Right lobe of liver (tissue), 6 donors: ENCODE measurements around the gene GIGYF2. TPM values are rescaled to one million over a fixed set of nuclear protein-coding genes. Genes with fewer than 3 reads are reported as not detected.

ENCODE experiments used
- ATAC-seq, 4 donors: fragments of 200-7000 bp; cut with Tn5 transposase; one replicate each; pipeline ENCODE4 v1.9.1; 2020; ENCODE audit warnings: mild to moderate bottlenecking in 4 of 4, moderate library complexity in 4 of 4
- DNase-seq, 3 donors: peaks; one replicate each; pipeline ENCODE4 v3.0.0-alpha.2; 2020
- H3K27ac ChIP-seq, 3 donors: fragments of 200-600 bp; one replicate each; pipeline ENCODE4 v1.8.0; 2022
- H3K27me3 ChIP-seq, 2 donors: fragments of 200-600 bp; one replicate each; pipeline ENCODE4 v1.8.0; 2022
- H3K36me3 ChIP-seq, 4 donors: fragments of 200-600 bp; sonication (generic) in 1 of 4; one replicate each; pipeline versions ENCODE4 v1.5.1 to v1.8.0; 2017 to 2022; ENCODE audit warnings: control low read depth in 1 of 4
- H3K4me1 ChIP-seq, 4 donors: fragments of 200-600 bp; sonication (generic) in 1 of 4; one replicate each; pipeline versions ENCODE4 v1.5.1 to v1.8.0; 2017 to 2022; ENCODE audit warnings: control low read depth in 1 of 4
- H3K4me3 ChIP-seq, 3 donors: fragments of 200-600 bp; one replicate each; pipeline ENCODE4 v1.8.0; 2022
- H3K9me3 ChIP-seq, 4 donors: fragments of 200-600 bp; sonication (generic) in 1 of 4; one replicate each; pipeline versions ENCODE4 v1.5.1 to v1.8.0; 2017 to 2022; ENCODE audit warnings: control low read depth in 1 of 4
- POLR2A ChIP-seq: fragments of 450-650 bp; IDR thresholded peaks from one replicate; pipeline ENCODE4 v1.6.1; 2017; ENCODE audit warnings: antibody characterized with exemption, mild to moderate bottlenecking
- WGBS: methylation state at CpG from one replicate; pipeline ENCODE4 v1.1.6; 2018; ENCODE audit warnings: low coverage, low lambda C conversion rate; ENCODE audit not compliant: insufficient coverage; ENCODE audit errors: missing lambda C conversion rate; 5-methylcytosine and 5-hydroxymethylcytosine counted together
- intact Hi-C, 2 donors: fragments of 100-400 bp; cut with DNase I; formaldehyde crosslinking; loops; one replicate each; pipeline versions ENCODE4 v1.11.2 to v1.14.1; 2022
- total RNA-seq, 6 experiments: library from RNA; depleted of rRNA in 2 of 6; stranded (reverse); fragments of >200 nt in 2 of 6; fragmentation: NEBNext Ultra II Directional in 3 of 6; extraction: Animal tissue kit (Norgen Biotek cat#: 25700) in 3 of 6; gene quantifications; one replicate each; pipeline versions ENCODE4 v1.1.0 to v1.2.4, GENCODE V29; 2016 to 2023
- TF ChIP-seq, protein P1 (sequence below), 4 donors: fragments of 200-600 bp in 3 of 4; fragments of 450-650 bp in 1 of 4; IDR thresholded peaks; one replicate each; pipeline versions ENCODE4 v1.5.1 to v1.8.0; 2016 to 2022; ENCODE audit warnings: antibody characterized with exemption in 4 of 4, mild to moderate bottlenecking in 2 of 4
- donor health status: DM: no; HTN: yes; CAD: no.
- donor health status: DM: no; HTN: no; CAD: no.
- donor health status: DM: no; HTN: no; CAD: no.
- donor health status: DM: no; HTN: yes; CAD: no.
- donor health status: DM: no; HTN: yes; CAD: no.

The GIGYF2 gene
- total RNA-seq, 6 experiments from 2014 or later: 25.7 to 35.0 (median 32.6) TPM

- H3K4me3 ChIP-seq: no peak overlapping the region
- intact Hi-C loops: no loop called here
- no peak overlapping the region for H3K27ac ChIP-seq
- peaks cover 0 to 36% (median 3%) of the 10 kb centered on the region in 4 donors for H3K36me3 ChIP-seq
- no peaks in the 10 kb centered on the region for H3K9me3 ChIP-seq
- no peaks in the 10 kb centered on the region for H3K4me1 ChIP-seq
- no peak for DNase-seq
- ATAC-seq: no peak
- no peaks in the 10 kb centered on the region for H3K27me3 ChIP-seq
- TF ChIP-seq POLR2A: no peak
- TF ChIP-seq, protein P1, sequence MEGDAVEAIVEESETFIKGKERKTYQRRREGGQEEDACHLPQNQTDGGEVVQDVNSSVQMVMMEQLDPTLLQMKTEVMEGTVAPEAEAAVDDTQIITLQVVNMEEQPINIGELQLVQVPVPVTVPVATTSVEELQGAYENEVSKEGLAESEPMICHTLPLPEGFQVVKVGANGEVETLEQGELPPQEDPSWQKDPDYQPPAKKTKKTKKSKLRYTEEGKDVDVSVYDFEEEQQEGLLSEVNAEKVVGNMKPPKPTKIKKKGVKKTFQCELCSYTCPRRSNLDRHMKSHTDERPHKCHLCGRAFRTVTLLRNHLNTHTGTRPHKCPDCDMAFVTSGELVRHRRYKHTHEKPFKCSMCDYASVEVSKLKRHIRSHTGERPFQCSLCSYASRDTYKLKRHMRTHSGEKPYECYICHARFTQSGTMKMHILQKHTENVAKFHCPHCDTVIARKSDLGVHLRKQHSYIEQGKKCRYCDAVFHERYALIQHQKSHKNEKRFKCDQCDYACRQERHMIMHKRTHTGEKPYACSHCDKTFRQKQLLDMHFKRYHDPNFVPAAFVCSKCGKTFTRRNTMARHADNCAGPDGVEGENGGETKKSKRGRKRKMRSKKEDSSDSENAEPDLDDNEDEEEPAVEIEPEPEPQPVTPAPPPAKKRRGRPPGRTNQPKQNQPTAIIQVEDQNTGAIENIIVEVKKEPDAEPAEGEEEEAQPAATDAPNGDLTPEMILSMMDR (IDR thresholded peaks at IDR 0.05): no peak
Measured at GRCh38 chr2:232770207-232770606, 73.1 kb downstream of the GIGYF2 start.

DNA sequence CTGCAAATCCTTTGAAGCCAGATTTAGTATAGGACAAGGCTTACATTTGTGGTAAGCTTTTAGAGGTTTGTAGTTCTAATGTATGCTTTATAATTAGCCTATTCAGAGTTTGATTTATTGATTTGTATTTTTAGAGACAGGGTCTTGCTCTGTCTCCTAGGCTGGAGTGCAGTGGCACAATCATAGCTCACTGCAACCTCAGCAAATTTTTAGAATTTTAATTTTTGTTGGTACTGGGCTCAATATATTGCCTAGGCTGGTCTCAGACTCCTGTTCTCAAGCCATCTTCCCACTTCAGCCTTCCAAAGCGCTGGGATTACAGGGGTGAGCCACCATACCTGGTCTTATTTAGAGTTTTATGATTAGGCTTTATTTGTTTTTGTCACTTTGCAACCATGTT is 74.7 kb downstream of the GIGYF2 start:
- Histone ChIP-seq H3K4me3 (no peak overlapping the region), H3K9me3 (no peaks in the 10 kb centered on the region), H3K4me1 (no peaks in the 10 kb centered on the region), H3K36me3 (peaks cover 0 to 22% (median 3%) of the 10 kb centered on the region in 4 donors), H3K27me3 (no peaks in the 10 kb centered on the region), H3K27ac (no peak overlapping the region)
- no peak for TF ChIP-seq POLR2A
- TF ChIP-seq, protein P1 (IDR thresholded peaks at IDR 0.05): no peak
- ATAC-seq: no peak
- intact Hi-C loops: no loop called here
- DNase-seq: no peak
- 100% methylated on average over 1 of the region's 1 CpG for WGBS

DNA sequence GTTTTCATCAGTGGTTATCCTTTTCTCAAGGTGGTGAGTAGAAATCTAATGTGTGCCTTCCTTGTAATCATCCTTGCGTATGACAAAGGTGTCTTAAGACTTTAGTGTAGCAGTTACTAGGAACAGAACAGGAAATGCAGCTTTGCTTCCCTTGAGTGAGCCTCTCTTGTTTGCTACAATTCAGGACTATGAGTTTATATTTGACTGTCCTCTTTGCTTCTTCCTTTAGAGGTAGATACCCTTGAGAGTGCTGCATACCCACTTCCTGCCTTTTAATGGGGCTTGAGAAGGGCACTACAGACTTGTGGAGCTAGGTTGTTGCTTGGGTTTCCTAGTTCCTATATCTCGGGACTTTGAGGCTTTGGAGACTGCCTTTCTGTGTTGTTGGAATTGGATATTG is 75.4 kb downstream of the GIGYF2 start:
- no peaks in the 10 kb centered on the region for H3K9me3 ChIP-seq
- DNase-seq: no peak
- WGBS: 78% methylated on average over 2 of the region's 2 CpGs

GRCh38 chr2:232773815-232774214 is 76.7 kb downstream of the GIGYF2 start:
- H3K9me3 ChIP-seq: no peaks in the 10 kb centered on the region
- 81% methylated on average over 9 of the region's 9 CpGs for WGBS
- intact Hi-C loops: no loop called here
- no peak overlapping the region for H3K27ac ChIP-seq
- no peaks in the 10 kb centered on the region for H3K27me3 ChIP-seq
- ATAC-seq: no peak
- H3K36me3 ChIP-seq: peaks cover 0 to 16% (median 3%) of the 10 kb centered on the region in 4 donors
- no peak overlapping the region for H3K4me3 ChIP-seq
- no peaks in the 10 kb centered on the region for H3K4me1 ChIP-seq
- TF ChIP-seq, protein P1 (IDR thresholded peaks at IDR 0.05): no peak
- no peak for TF ChIP-seq POLR2A
- no peak for DNase-seq

More for the DNA sequence above, 75.4 kb downstream of the GIGYF2 start:
- H3K27me3 ChIP-seq: no peaks in the 10 kb centered on the region
- intact Hi-C loops: no loop called here
- H3K4me1 ChIP-seq: no peaks in the 10 kb centered on the region
- no peak overlapping the region for H3K4me3 ChIP-seq
- H3K27ac ChIP-seq: no peak overlapping the region
- no peak for TF ChIP-seq POLR2A
- TF ChIP-seq, protein P1 (IDR thresholded peaks at IDR 0.05): no peak
- peaks cover 0 to 22% (median 3%) of the 10 kb centered on the region in 4 donors for H3K36me3 ChIP-seq
- no peak for ATAC-seq

DNA sequence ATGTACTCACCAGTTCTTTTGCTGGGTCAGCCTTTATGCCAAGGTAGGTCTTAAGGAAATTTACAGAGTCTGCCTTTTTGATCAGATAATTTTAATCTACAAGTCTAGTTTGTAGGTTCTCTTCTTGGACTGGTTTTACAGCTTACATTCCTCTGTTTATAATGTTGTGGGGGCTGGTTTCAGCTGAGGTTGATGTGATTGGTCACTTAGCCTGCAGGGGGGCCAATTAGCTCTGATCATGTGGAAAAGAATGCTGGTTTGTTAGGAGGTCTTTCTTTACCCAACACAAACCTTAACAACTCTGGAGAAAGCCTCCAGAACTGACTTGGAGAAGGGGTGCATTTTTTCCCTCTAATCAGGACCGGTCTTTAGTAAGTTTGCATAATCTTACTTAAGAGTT is 79.3 kb downstream of the GIGYF2 start, which contains the start of gene KCNJ13:
Gene KCNJ13 (minus strand): TSS at position 131 of the 400 bp plus-strand sequence. CDS start 5,203 bp downstream, outside the sequence.
- H3K27me3 ChIP-seq: no peaks in the 10 kb centered on the region
- H3K27ac ChIP-seq: no peak within 1 kb of the TSS
- DNase-seq (no peak), ATAC-seq (no peak)
- WGBS: 94% methylated on average over 1 of the region's 1 CpG
- no peaks in the 10 kb centered on the region for H3K9me3 ChIP-seq
- intact Hi-C loops: no loop called here
- no peaks in the 10 kb centered on the region for H3K4me1 ChIP-seq
- H3K4me3 ChIP-seq: no peak within 1 kb of the TSS
- peaks cover 0 to 5% (median 0%) of the 10 kb centered on the region in 4 donors for H3K36me3 ChIP-seq
- TF ChIP-seq, protein P1 (IDR thresholded peaks at IDR 0.05): no peak
- no peak for TF ChIP-seq POLR2A
